Activated CD4-positive, alpha-beta T cell treated with anti-CD3 and anti-CD28 coated beads for 24 hours (primary cell): ENCODE results near the gene CR2.
"Not testable (repeated sequence)": the region's sequence is repeated elsewhere in the genome, so short reads cannot be mapped to it uniquely, and the experiment has no call there.

ENCODE experiments used
- DNase-seq, 2 donors: peaks; one replicate each; pipeline ENCODE4 v3.0.0-alpha.2; 2020; ENCODE audit warnings: low read depth in 2 of 2

The CR2 gene

GRCh38 chr1:207444514-207445217 is 9.5 kb upstream of the CR2 start:
- no peak for DNase-seq

GRCh38 chr1:207453710-207454045 is 450 bp upstream of the CR2 start:
- DNase-seq: no peak

- no peak for DNase-seq
These were observed 1.1 kb downstream of the CR2 start for GRCh38 chr1:207455183-207455754.

GRCh38 chr1:207458414-207458813 is 4.3 kb downstream of the CR2 start:
- no peak for DNase-seq

GRCh38 chr1:207459008-207459407 is 4.9 kb downstream of the CR2 start:
- no peak for DNase-seq

- no peak for DNase-seq
These were observed 7.5 kb downstream of the CR2 start for GRCh38 chr1:207461649-207462048.

GRCh38 chr1:207462535-207462934 is 8.4 kb downstream of the CR2 start:
- no peak for DNase-seq

GRCh38 chr1:207463021-207463420 is 8.9 kb downstream of the CR2 start:
- no peak for DNase-seq

- DNase-seq: no peak
These were observed 9.4 kb downstream of the CR2 start for GRCh38 chr1:207463571-207463970.

GRCh38 chr1:207470927-207471326 is 16.8 kb downstream of the CR2 start:
- no peak for DNase-seq

- no peak for DNase-seq
These were observed 20.1 kb downstream of the CR2 start for GRCh38 chr1:207474210-207474609.

GRCh38 chr1:207486198-207486597 is 32.1 kb downstream of the CR2 start:
- DNase-seq: no peak

- no peak for DNase-seq
These were observed 33.5 kb downstream of the CR2 start for GRCh38 chr1:207487636-207488035.

GRCh38 chr1:207493212-207493611 is 39.1 kb downstream of the CR2 start:
- no peak for DNase-seq

GRCh38 chr1:207494171-207494570 is 40.0 kb downstream of the CR2 start:
- no peak for DNase-seq

GRCh38 chr1:207495281-207495680 is 41.2 kb downstream of the CR2 start:
- DNase-seq: not testable (repeated sequence)

GRCh38 chr1:207495801-207496792 is 42.0 kb downstream of the CR2 start, which contains the start of gene CR1:
CR1 (plus strand) TSS chr1:207496157; CDS start chr1:207496268, 111 bp downstream.
- peak in 1 of 2 donors; percentile 12 for DNase-seq

- DNase-seq: no peak
These were observed 43.8 kb downstream of the CR2 start for GRCh38 chr1:207497941-207498340.

GRCh38 chr1:207499573-207499972 is 45.4 kb downstream of the CR2 start:
- DNase-seq: peak; percentile 41 to 46

GRCh38 chr1:207500306-207500705 is 46.2 kb downstream of the CR2 start:
- DNase-seq: no peak

GRCh38 chr1:207501071-207501470 is 46.9 kb downstream of the CR2 start:
- DNase-seq: no peak

- DNase-seq: no peak
These were observed 48.6 kb downstream of the CR2 start for GRCh38 chr1:207502726-207503125.

- no peak for DNase-seq
These were observed 49.8 kb downstream of the CR2 start for GRCh38 chr1:207503950-207504349.
